Activated CD4-positive, alpha-beta T cell treated with anti-CD3 and anti-CD28 coated beads, Interleukin-10, Interleukin-2, amounts not matched to agents 100 ng/mL and 50 ng/mL, durations not matched to agents 16 hours and 8 hours (primary cell): Measurements from ENCODE around the gene RNASE11.
"Not testable (repeated sequence)": the region's sequence is repeated elsewhere in the genome, so short reads cannot be mapped to it uniquely, and the experiment has no call there.

ENCODE experiments used
- DNase-seq: peaks from one replicate; pipeline ENCODE4 v3.0.0-alpha.2; 2020

Gene RNASE11

GRCh38 chr14:20578325-20578724, 9.5 kb downstream of the RNASE11 start:
- DNase-seq, result no peak

DNA sequence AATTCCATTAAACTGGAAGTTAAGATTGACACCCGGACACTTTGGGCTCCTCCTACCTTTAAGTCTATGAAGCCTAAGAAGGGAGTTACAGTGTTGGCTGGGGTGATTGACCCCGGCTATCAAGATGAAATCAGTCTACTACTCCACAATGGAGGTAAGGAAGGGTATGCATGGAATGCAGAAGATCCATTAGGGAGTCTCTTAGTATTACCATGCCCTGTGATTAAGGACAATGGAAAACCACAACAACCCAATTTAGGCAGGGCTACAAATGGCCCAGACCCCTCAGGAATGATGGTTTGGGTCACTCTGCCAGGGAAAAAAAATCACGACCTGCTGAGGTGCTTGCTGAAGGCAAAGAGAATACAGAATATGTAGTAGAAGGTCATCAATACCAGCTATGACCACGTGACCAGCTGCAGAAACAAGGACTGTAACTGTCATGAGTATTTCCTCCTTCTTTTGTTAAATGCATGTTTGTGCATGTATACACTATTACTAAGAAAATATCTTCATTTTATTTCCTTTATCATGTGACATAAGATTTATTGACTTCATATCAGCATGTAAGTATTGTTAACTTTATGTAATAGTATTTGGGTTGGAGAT, 15.3 kb downstream of the RNASE11 start:
- not testable (repeated sequence) for DNase-seq

DNA sequence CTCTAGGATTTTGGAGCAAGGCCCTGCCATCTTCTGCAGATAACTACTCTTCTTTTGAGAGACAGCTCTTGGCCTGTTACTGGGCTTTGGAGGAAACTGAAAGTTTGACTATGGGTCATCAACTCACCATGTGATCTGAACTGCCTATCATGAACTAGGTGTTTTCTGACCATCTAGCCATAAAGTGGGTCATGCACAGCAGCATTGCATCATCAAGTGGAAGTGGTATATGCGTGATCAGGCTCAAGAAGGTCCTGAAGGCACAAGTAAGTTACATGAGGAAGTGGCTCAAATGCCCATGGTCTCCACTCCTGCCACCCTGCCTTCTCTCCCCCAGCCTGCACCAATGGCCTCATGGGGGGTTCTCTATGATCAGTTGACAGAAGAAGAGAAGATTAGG, 17.1 kb downstream of the RNASE11 start:
- peak; percentile 14 for DNase-seq

DNA sequence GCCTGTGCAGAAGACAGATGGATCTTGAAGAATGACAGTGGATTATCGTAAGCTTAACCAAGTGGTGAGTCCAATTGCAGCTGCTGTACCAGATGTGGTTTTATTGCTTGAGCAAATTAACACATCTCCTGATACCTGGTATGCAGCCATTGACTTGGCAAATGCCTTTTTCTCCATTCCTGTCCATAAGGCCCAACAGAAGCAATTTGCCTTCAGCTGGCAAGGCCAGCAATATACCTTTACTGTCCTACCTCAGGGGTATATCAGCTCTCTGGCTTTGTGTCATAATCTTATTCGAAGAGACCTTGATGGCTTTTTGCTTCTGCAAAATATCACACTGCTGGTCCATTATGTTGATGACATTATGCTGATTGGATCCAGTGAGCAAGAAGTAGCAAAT, 17.9 kb downstream of the RNASE11 start:
- DNase-seq, result not testable (repeated sequence)

DNA sequence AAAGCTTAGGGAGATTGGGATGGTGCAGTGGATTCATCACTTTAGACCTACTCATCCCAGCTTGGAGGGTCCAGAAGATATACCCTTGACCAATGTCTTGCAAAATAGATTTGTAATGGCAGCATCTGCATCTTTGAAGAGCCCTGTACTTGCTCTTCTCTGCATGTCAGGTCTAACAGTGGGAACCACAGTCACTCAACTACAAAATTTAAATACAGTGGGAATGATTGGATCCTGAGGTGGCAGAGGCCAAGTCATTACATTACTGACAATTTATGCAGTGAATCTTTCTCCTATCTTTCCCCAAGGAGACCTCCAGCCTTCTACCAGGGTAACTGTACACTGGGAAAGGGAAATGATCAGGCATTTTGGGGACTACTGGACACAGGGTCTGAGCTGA, 18.7 kb downstream of the RNASE11 start:
- DNase-seq, result no peak

- DNase-seq, result no peak
Measured at GRCh38 chr14:20568393-20568792, 19.4 kb downstream of the RNASE11 start.

GRCh38 chr14:20567199-20567598, 20.6 kb downstream of the RNASE11 start:
- not testable (repeated sequence) for DNase-seq

GRCh38 chr14:20564501-20564997, 23.3 kb downstream of the RNASE11 start:
- no peak for DNase-seq

DNA sequence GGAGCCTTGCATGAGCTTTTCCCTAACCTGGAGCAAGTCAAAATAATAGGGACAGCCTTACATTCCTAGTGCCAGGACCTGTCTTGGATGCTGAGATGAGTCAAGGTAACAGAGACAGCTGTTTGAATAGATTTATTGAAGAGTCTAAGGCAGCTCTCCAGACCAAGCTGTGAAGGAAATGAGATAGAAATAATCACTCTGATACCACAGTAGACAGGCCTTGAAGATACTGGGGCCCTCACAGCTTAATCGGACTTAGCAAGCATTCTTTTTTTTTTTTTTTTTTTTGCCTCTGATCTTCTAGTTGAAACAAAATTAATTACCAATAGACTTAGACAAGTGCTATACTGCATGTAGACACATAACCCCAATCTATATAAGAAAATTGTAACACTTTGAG, 23.8 kb downstream of the RNASE11 start:
- DNase-seq, result no peak

GRCh38 chr14:20560961-20561360, 26.8 kb downstream of the RNASE11 start, which contains the start of gene RNASE9:
Gene RNASE9, minus strand, starts transcription at chr14:20561047.
- no peak for DNase-seq

GRCh38 chr14:20559461-20559904, 28.3 kb downstream of the RNASE11 start:
- DNase-seq, result no peak

DNA sequence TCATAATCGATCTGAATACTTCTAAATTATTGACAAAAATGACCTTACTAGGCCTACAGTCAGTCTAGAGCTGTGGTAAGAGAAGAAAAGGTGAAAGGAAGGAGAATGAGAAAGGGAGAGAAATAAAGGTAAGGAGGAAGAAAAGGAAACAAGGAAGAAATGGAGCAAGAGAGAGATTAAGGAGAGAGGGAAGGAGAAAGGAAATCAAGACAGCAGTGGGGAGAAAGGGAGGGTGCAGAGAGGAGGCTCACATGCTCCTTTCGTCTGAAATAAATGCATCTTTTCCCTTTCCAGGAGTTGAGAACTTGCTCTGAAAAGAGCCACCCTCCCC, 30.6 kb downstream of the RNASE11 start:
- no peak for DNase-seq

DNA sequence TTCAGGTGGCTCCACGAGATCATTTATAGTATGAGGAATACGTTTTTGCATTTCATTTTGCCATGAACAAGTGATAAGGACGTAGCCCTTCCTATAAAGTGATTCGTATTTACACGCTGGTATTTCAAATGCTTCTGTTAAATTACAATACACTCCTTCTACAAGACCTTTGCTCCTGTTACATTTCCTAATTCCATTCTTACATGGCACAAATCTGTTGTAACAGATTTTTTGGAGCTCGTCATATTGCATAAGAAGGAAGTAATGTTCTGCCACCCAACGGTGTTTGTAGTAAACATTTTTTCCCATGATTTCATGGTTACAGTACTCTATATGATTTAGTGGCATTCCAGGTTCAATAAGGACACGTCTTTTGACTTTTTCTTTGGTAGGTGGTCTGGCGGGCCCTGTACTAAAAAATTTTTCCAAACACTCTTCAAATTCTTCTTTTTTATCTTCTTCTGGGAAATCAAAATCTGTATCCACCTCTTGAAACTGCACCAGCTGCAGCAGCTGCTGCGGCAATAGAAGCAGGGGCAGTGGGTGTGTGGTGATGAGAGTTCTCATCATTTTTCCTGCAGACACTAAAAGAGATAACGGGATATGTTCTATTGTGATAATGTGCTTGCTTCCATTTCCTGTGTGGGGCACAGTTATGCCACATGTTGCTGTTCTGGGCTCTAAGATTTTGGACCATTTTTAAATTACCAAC, 31.1 kb downstream of the RNASE11 start:
- DNase-seq, result no peak

DNA sequence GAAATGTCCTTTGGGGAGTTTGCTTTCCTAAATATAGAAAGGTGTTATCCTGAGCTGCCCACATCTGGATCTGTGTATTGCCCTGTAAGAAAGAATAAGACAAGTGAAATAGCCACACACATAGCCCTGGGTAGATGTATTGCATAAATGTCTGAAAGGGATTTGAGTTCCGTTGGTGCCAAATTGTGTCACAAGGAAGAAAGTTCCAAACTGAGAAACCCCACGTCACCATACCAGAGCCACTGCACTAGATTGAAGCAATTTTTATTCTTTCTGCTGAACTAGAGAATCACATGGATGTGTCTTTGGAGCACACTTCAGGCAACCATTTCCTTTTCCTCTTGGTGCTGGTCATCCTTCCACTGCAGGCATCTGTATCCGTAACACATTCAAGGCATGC, 32.0 kb downstream of the RNASE11 start:
- DNase-seq, result no peak

DNA sequence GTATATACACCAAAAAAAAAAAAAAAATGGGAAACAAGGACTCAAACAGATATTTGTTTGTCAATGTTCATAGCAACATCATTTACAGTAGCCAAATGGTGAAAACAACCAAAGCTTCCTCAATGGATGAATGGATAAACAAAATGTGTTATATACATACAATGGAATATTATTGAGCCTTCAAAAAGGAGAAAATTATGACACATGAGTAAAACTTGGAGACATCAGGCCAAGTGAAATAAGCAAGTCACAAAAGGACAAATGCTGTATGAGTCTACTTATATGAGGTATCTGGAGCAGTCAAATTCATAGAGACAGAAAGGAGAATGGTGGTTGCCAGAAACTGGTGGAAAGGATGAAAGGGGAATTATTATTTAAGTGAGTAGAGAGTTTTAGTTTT, 34.8 kb downstream of the RNASE11 start:
- no peak for DNase-seq

GRCh38 chr14:20551606-20552005, 36.2 kb downstream of the RNASE11 start:
- no peak for DNase-seq

- no peak for DNase-seq
Measured at GRCh38 chr14:20550926-20551325, 36.9 kb downstream of the RNASE11 start.

DNA sequence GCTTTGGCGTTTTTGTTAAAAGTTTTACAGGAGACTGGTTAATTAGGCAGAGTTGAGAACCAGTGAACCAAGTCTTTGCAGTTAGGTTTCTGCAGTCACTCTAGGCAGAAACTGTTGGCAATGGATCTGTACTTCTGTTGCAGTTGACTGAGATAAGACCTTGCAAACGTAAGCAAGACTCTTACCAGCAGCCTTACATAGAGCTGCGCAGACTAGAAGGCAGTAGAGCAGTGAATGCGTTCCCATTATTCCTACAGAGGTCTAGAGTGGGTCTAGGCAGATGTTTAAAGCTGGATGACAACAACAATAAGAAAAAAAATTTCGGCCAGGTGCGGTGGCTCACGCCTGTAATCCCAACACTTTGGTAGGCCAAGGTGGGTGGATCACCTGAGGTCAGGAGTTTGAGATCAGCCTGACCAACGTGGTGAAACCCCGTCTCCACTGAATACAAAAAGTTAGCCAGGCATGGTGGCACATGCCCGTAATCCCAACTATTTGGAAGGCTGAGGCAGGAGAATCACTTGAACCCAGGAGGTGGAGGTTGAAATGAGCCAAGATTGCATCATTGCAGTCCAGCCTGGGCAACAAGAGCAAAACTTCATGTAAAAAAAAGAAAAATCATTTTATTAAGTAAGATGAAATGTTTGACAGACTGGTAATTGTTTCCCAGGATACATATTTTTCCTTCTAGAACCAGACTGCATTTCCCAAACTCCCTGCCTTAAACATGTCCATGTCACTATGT, 39.2 kb downstream of the RNASE11 start:
- DNase-seq, result no peak

DNA sequence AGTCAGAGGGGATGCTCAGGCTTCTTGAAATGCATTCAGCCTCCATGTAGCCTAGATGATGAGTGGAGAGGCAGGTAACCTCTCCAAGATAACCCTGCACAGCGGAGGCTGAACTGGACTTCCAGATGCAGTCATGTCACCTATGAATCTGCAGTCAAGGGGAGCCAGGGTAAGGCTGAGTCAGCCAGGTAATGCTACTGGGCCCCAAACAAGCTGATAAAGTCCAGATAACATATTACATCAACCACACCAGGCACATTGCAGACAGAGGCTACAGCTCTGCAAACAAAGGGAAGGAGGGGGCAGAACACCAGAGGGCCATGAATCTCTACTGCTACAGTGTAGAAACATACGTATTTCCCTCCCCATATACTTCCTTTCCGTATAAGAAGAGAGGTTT, 40.9 kb downstream of the RNASE11 start:
- DNase-seq, result no peak

GRCh38 chr14:20539906-20540305, 47.9 kb downstream of the RNASE11 start:
- no peak for DNase-seq
